Ascending aorta (tissue), 2 donors: ENCODE data around the gene CCDC6. TPM values are rescaled to one million over a fixed set of nuclear protein-coding genes. Genes with fewer than 3 reads are reported as not detected.

ENCODE experiments used
- DNase-seq, 2 donors: peaks; one replicate each; pipeline ENCODE4 v3.0.0-alpha.2; 2019; ENCODE audit warnings: low spot score in 2 of 2
- H3K27ac ChIP-seq, 2 donors: fragments of 200-600 bp; sonication (generic); one replicate each; pipeline ENCODE4 v1.5.1; 2016 to 2017; ENCODE audit warnings: mild to moderate bottlenecking in 1 of 2
- H3K27me3 ChIP-seq: fragments of 200-600 bp; sonication (generic); one replicate; pipeline ENCODE4 v1.5.1; 2017
- H3K36me3 ChIP-seq, 2 donors: fragments of 200-600 bp; sonication (generic); one replicate each; pipeline ENCODE4 v1.5.1; 2016
- H3K4me1 ChIP-seq, 2 donors: fragments of 200-600 bp; sonication (generic); one replicate each; pipeline ENCODE4 v1.5.1; 2016 to 2017; ENCODE audit warnings: mild to moderate bottlenecking in 1 of 2
- H3K4me3 ChIP-seq, 2 donors: fragments of 200-600 bp; sonication (generic); one replicate each; pipeline ENCODE4 v1.5.1; 2016 to 2017; ENCODE audit warnings: mild to moderate bottlenecking in 1 of 2
- H3K9me3 ChIP-seq, 2 donors: fragments of 200-600 bp; sonication (generic); one replicate each; pipeline ENCODE4 v1.5.1; 2016
- intact Hi-C: fragments of 100-400 bp; cut with DNase I; formaldehyde crosslinking; loops from one replicate; pipeline ENCODE4 v1.15.1; 2023
- total RNA-seq: library from RNA; depleted of rRNA; stranded (reverse); fragments of >200 nt; gene quantifications from one replicate; pipeline ENCODE4 v1.1.0, GENCODE V29; 2016
- TF ChIP-seq, protein P1 (sequence below), 3 experiments: fragments of 200-600 bp in 2 of 3; fragments of 450-650 bp in 1 of 3; sonication (generic) in 2 of 3; IDR thresholded peaks; one replicate each; pipeline ENCODE4 v1.5.1; 2016 to 2019; ENCODE audit warnings: antibody characterized with exemption in 3 of 3, mild to moderate bottlenecking in 1 of 3, moderate library complexity in 1 of 3

The CCDC6 gene
- total RNA-seq, 1 donor from 2014 or later: 21.1 TPM

GRCh38 chr10:59781511-59781910 is 124.8 kb downstream of the CCDC6 start:
- no peak overlapping the region for H3K4me3 ChIP-seq
- no peaks in the 10 kb centered on the region for H3K9me3 ChIP-seq
- no peaks in the 10 kb centered on the region for H3K36me3 ChIP-seq
- intact Hi-C loops: no loop called here
- H3K4me1 ChIP-seq: no peaks in the 10 kb centered on the region
- H3K27me3 ChIP-seq: no peaks in the 10 kb centered on the region
- no peak for DNase-seq
- TF ChIP-seq, protein P1, sequence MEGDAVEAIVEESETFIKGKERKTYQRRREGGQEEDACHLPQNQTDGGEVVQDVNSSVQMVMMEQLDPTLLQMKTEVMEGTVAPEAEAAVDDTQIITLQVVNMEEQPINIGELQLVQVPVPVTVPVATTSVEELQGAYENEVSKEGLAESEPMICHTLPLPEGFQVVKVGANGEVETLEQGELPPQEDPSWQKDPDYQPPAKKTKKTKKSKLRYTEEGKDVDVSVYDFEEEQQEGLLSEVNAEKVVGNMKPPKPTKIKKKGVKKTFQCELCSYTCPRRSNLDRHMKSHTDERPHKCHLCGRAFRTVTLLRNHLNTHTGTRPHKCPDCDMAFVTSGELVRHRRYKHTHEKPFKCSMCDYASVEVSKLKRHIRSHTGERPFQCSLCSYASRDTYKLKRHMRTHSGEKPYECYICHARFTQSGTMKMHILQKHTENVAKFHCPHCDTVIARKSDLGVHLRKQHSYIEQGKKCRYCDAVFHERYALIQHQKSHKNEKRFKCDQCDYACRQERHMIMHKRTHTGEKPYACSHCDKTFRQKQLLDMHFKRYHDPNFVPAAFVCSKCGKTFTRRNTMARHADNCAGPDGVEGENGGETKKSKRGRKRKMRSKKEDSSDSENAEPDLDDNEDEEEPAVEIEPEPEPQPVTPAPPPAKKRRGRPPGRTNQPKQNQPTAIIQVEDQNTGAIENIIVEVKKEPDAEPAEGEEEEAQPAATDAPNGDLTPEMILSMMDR (IDR thresholded peaks at IDR 0.05): no peak
- H3K27ac ChIP-seq: no peak overlapping the region

GRCh38 chr10:59779756-59780533 is 126.4 kb downstream of the CCDC6 start:
- H3K27me3 ChIP-seq: no peaks in the 10 kb centered on the region
- H3K4me1 ChIP-seq: no peaks in the 10 kb centered on the region
- TF ChIP-seq, protein P1 (IDR thresholded peaks at IDR 0.05): no peak
- no peak overlapping the region for H3K27ac ChIP-seq
- no peak overlapping the region for H3K4me3 ChIP-seq
- no peaks in the 10 kb centered on the region for H3K36me3 ChIP-seq
- intact Hi-C loops: no loop called here
- DNase-seq: no peak
- no peaks in the 10 kb centered on the region for H3K9me3 ChIP-seq

GRCh38 chr10:59774451-59774850 is 131.9 kb downstream of the CCDC6 start:
- intact Hi-C loops: no loop called here
- no peaks in the 10 kb centered on the region for H3K4me1 ChIP-seq
- no peak overlapping the region for H3K27ac ChIP-seq
- TF ChIP-seq, protein P1 (IDR thresholded peaks at IDR 0.05): no peak
- no peaks in the 10 kb centered on the region for H3K36me3 ChIP-seq
- H3K4me3 ChIP-seq: no peak overlapping the region
- no peaks in the 10 kb centered on the region for H3K9me3 ChIP-seq
- no peaks in the 10 kb centered on the region for H3K27me3 ChIP-seq
- no peak for DNase-seq

- H3K4me3 ChIP-seq: no peak overlapping the region
- DNase-seq: no peak
- H3K36me3 ChIP-seq: no peaks in the 10 kb centered on the region
- no peak overlapping the region for H3K27ac ChIP-seq
- H3K4me1 ChIP-seq: no peaks in the 10 kb centered on the region
- intact Hi-C loops: no loop called here
- TF ChIP-seq, protein P1 (IDR thresholded peaks at IDR 0.05): no peak
- H3K27me3 ChIP-seq: no peaks in the 10 kb centered on the region
- no peaks in the 10 kb centered on the region for H3K9me3 ChIP-seq
Measured at GRCh38 chr10:59773088-59773487, 133.3 kb downstream of the CCDC6 start.

GRCh38 chr10:59771162-59771807 is 135.1 kb downstream of the CCDC6 start:
- TF ChIP-seq, protein P1 (IDR thresholded peaks at IDR 0.05): no peak
- intact Hi-C loops: no loop called here
- Histone ChIP-seq H3K27ac (no peak overlapping the region), H3K9me3 (no peaks in the 10 kb centered on the region), H3K4me1 (no peaks in the 10 kb centered on the region), H3K27me3 (no peaks in the 10 kb centered on the region), H3K4me3 (no peak overlapping the region), H3K36me3 (no peaks in the 10 kb centered on the region)
- no peak for DNase-seq
